ENCODE results near the gene PCMT1.
"Not testable (repeated sequence)": the region's sequence is repeated elsewhere in the genome, so short reads cannot be mapped to it uniquely, and the experiment has no call there.

PCMT1 gene

DNA sequence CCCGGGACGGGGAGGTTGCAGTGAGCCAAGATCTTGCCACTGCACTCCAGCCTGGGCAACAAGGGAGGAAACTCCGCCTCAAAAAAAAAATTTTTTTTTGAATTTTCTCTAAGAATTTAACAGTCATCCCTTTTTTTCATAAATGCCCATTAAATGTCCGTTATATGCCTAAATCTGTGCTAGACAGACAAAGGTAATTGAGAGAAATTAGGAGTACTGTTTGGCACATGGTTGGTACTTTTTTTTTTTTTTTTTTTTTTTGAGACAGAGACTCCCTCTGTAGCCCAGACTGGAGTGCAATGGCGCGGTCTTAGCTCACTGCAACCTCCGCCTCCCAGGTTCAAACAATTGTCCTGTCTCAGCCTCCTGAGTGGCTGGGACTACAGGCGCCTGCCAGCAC is 1.7 kb downstream of the PCMT1 start:
- no peak for DNase-seq

- not testable (repeated sequence) for DNase-seq
These were observed 2.4 kb downstream of the PCMT1 start for GRCh38 chr6:149751920-149752319.

- DNase-seq = no peak
These were observed 3.2 kb downstream of the PCMT1 start for GRCh38 chr6:149752600-149753373.

DNA sequence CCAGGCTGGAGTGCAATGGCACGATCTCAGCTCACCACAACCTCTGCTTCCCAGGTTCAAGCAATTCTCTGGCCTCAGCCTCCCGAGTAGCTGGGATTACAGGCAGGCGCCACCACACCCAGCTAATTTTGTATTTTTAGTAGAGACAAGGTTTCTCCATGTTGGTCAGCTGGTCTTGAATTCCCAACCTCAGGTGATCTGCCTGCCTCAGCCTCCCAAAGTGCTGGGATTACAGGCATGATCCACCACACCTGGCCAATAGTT is 3.8 kb downstream of the PCMT1 start:
- not testable (repeated sequence) for DNase-seq

GRCh38 chr6:149754548-149754947 is 5.0 kb downstream of the PCMT1 start:
- DNase-seq = no peak

DNA sequence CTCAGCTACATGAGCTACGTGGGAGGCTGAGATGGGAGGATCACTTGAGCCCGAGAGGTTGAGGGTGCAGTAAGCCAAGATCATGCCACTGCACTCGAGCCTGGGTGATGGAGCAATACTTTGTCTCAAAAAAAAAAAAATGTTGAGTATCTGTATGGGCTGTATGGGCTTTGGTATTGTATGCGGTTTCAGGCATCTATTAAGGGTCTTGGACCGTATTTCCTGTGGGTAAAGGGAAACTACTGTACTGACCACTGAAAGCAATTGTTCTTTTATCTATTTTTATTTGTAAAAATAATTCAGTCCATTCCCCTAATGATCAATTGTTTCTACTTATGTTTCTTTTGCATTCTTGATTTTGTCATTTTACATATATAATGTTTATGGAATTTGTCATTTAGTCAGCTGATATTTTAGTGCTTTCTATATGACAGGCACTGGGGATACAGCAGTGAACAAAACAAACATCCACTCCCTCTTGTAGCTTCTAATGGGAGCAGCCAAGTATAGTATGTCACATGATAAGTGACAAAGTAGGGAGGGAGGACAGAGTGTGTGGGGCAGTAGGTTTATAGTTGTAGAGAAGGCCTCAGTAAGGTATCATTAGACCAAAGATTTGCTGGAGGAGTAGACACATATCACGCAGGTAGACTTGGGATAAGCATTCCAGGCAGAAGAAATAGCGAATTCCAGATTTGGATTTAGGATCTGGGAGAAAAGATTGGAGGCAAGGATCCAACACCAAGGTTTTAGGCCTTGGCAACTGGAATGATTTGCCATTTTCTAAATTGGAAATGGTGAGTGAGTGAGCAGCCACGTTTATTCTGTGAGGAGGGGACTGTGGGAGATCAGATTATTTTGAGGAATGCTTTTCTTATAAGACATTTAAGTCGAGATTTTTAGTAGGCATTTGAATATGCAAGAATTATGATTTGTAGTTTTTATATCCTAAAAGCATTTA is 6.0 kb downstream of the PCMT1 start:
- DNase-seq = no peak

GRCh38 chr6:149756261-149756636 is 6.7 kb downstream of the PCMT1 start:
- DNase-seq = no peak

DNA sequence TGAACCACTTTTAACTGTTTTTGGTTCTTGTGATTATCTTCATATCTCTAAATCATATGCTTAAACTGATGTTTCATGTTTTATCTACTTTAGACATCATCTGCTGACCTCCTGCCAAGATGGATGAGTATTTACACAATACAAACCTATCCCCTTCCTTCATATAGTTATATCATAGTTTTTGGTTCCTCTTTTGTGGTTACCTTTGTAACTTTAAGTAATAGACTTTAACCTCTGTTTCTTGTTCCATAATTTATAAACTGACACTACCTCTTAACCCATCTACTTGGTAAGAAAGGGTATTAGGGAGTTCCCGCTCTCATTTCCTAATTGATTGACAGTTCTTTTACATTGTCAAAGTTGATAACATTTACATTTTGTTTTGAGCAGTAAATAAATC is 11.9 kb downstream of the PCMT1 start:
- DNase-seq = no peak

DNA sequence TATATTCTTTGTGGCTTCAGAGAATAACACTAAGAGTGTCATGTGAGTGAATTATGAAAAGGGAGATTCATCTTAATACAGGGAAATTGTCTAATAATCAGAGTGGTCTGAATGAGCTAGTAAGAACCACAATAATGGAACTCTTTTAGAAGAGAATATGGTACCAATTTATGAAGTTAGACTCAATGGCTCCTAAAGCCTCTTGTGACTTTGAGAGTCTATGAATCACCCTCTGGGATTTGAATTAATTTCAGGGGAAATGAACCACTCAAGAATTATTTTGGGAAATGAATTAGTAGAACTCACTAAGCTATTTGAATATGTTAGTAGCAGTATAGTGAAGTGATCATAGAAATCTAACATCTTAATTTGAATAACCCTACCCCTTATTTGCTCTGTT is 14.3 kb downstream of the PCMT1 start:
- no peak for DNase-seq

DNA sequence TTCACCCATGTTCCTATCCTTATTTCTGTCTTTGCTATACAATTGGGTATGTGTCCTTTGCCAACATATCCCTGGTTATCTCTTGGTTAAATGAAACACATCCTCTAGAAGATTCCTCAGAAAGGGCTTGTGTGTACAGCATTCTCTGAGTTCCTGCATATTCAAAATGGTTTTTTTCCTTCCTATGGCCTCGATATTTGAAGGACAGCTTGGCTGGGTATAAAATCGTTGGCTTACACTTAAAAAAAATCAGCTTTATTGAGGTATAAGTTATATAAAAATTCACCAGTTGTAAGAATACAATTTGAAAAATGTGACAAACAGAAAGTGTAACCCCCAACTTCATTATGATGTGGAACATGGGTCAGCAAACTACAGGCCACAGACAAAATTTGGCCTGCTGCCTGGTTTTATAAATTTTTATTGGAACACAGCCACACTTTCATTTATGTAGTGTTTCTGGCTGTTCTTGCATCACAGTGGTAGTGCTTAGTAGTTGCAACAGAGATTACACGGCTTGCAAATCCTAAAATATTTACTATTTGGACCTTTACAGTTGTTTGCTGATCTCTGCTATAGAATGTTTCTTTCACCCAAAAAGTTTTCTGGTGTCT is 16.7 kb downstream of the PCMT1 start:
- DNase-seq = no peak

DNA sequence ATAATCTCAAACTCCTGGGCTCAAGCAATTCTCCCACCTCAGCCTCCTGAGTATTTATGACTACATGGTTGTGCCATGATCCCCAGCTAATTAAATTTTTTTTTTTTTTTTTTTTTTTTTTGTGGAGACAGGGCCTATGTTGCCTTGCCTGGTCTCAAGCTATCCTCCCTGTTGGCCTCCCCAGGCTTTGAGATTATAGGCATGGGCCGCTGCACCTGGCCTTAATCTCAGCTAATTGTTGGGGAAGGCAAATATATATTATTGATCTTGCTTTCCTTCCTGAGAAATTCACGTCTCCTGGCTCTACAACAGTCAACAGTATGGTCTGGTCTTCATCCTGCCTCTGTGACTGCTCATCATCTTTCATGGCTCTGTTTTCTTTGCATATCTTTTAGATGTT is 20.1 kb downstream of the PCMT1 start:
- DNase-seq = no peak

GRCh38 chr6:149771185-149771584 is 21.6 kb downstream of the PCMT1 start:
- DNase-seq = no peak

DNA sequence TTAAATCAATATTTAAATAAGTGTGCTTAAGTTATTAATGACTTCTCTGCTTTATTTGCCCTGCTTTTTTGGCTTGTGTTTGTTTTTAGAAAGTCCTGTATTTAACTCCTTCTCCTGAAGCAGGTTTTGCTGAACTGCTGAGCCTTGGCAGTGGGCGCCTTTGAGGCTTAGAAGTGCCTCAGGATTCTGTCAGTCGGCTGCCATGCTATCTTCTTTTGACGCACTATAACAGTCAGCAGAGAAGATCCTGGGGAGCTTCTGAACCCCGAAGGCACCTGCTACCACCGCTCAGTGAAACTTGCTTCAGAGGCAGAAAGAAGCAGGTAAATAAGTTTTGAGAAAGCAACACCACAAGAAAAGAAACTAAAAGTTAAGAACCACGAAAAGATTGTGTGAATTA is 22.4 kb downstream of the PCMT1 start:
- no peak for DNase-seq

- no peak for DNase-seq
These were observed 28.1 kb downstream of the PCMT1 start for GRCh38 chr6:149777624-149778023.

DNA sequence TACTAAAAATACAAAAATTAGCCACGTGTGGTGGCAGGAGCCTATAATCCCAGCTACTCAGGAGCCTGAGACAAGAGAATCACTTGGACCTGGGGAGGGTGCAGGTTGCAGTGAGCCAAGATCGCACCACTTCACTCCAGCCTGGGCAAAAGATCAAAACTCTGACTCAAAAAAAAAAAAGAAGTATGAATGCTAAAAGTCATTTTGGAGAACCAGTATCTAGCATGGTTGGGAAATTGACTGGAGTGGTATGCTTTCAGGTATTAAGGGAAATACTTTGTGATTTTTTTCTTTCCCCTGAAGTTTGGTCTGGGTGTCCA is 30.1 kb downstream of the PCMT1 start:
- no peak for DNase-seq

- DNase-seq = no peak
These were observed 32.2 kb downstream of the PCMT1 start for GRCh38 chr6:149781715-149782114.

GRCh38 chr6:149782337-149782736 is 32.8 kb downstream of the PCMT1 start:
- no peak for DNase-seq

GRCh38 chr6:149783551-149783950 is 34.0 kb downstream of the PCMT1 start:
- no peak for DNase-seq

DNA sequence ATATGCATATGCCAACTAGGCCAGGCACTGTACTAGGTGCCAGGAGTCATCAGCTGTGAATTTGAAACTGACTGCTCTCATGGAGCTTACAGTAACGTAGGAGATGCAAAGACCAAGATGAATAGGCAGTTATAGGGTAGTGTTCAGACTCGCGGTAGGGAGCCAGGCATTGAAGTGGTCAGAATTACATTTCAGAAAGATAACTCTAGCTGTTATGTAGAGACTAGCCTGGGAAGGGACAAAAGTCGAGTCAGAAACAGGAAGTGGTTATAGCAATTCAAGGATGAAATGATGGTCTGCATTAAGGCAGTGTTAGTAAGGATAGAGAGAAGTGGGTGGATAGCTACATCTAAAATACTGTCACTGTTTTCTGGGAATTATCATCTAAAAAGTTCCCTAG is 56.6 kb downstream of the PCMT1 start:
- DNase-seq = no peak

GRCh38 chr6:149809798-149810197 is 60.3 kb downstream of the PCMT1 start:
- no peak for DNase-seq

GRCh38 chr6:149813351-149813750 is 63.8 kb downstream of the PCMT1 start:
- DNase-seq = no peak

GRCh38 chr6:149815788-149816187 is 66.2 kb downstream of the PCMT1 start:
- no peak for DNase-seq

- no peak for DNase-seq
These were observed 71.0 kb downstream of the PCMT1 start for GRCh38 chr6:149820506-149820905.

GRCh38 chr6:149821492-149821891 is 72.0 kb downstream of the PCMT1 start:
- DNase-seq = no peak

All from NCI-H1930 (cell line).